ENCODE data around the gene HSDL2. TPM values are rescaled to one million over a fixed set of nuclear protein-coding genes. Genes with fewer than 3 reads are reported as not detected.
A peak's percentile ranks its signal among the peaks of the same experiment; 100 is the strongest.

The HSDL2 gene
- total RNA-seq, 2 donors from 2014 or later = 31.7 to 36.3 TPM

DNA sequence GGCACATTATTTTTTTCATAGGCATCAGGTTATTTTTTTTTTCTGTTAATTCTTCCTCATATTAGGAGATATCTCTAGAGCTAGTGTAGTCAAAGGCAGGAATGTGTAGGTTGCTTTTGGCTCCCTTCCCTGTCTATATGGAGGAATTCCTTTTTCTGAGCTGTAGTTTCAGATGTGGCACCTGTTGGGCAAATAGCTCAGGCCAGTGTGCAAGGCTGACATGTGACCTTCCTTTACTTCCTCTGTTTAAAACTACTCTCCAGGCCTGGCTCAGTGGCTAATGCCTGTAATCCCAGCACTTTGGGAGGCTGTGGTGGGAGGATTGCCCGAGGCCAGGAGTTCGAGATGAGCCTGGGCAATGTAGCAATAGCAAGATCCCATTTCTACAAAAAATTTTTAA lies 66.2 kb downstream of the HSDL2 start:
- no peaks in the 10 kb centered on the region for H3K36me3 ChIP-seq
- ATAC-seq (ENCODE audit: insufficient number of reproducible peaks, low FRiP score, low read depth) (no peak), DNase-seq (ENCODE audit: low spot score) (no peak)
- H3K4me1 ChIP-seq (ENCODE audit: control insufficient read depth in 1 of 2, low read depth in 2 of 2) = peaks cover 10 to 30% of the 10 kb centered on the region in 2 donors
- TF ChIP-seq, protein P1, sequence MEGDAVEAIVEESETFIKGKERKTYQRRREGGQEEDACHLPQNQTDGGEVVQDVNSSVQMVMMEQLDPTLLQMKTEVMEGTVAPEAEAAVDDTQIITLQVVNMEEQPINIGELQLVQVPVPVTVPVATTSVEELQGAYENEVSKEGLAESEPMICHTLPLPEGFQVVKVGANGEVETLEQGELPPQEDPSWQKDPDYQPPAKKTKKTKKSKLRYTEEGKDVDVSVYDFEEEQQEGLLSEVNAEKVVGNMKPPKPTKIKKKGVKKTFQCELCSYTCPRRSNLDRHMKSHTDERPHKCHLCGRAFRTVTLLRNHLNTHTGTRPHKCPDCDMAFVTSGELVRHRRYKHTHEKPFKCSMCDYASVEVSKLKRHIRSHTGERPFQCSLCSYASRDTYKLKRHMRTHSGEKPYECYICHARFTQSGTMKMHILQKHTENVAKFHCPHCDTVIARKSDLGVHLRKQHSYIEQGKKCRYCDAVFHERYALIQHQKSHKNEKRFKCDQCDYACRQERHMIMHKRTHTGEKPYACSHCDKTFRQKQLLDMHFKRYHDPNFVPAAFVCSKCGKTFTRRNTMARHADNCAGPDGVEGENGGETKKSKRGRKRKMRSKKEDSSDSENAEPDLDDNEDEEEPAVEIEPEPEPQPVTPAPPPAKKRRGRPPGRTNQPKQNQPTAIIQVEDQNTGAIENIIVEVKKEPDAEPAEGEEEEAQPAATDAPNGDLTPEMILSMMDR (IDR thresholded peaks at IDR 0.05) = no peak
- no peaks in the 10 kb centered on the region for H3K27me3 ChIP-seq (replicated peaks; ENCODE audit: insufficient read depth)
- H3K9me3 ChIP-seq = no peaks in the 10 kb centered on the region
- H3K4me3 ChIP-seq = no peak overlapping the region
- peak overlapping the region; percentile 76 to 89 for H3K27ac ChIP-seq

DNA sequence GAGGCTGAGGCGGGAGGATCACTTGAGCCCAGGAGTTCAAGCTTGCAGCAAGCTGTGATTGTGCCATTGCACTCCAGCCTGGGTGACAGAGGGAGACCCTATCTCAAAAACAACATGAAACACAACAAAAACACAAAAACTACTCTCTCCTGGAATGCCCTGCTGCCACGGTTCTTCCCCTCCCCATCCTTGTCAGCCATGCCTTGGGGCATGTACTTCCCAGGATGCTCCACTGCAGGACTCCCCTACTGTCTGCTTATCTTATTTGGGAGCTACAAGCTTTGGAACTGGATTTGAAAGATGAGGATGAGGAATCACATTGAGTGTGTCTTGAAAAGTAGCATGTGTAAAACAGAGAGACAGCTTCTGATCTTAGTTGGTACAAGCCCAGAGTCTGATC lies 66.6 kb downstream of the HSDL2 start:
- H3K4me3 ChIP-seq = no peak overlapping the region
- H3K36me3 ChIP-seq = no peaks in the 10 kb centered on the region
- TF ChIP-seq, protein P1 (IDR thresholded peaks at IDR 0.05) = no peak
- H3K9me3 ChIP-seq = no peaks in the 10 kb centered on the region
- peaks cover 10 to 30% of the 10 kb centered on the region in 2 donors for H3K4me1 ChIP-seq (ENCODE audit: control insufficient read depth in 1 of 2, low read depth in 2 of 2)
- DNase-seq (ENCODE audit: low spot score) = no peak
- ATAC-seq (ENCODE audit: insufficient number of reproducible peaks, low FRiP score, low read depth) = no peak
- H3K27me3 ChIP-seq (replicated peaks; ENCODE audit: insufficient read depth) = no peaks in the 10 kb centered on the region
- H3K27ac ChIP-seq = peak overlapping the region; percentile 76 to 89

DNA sequence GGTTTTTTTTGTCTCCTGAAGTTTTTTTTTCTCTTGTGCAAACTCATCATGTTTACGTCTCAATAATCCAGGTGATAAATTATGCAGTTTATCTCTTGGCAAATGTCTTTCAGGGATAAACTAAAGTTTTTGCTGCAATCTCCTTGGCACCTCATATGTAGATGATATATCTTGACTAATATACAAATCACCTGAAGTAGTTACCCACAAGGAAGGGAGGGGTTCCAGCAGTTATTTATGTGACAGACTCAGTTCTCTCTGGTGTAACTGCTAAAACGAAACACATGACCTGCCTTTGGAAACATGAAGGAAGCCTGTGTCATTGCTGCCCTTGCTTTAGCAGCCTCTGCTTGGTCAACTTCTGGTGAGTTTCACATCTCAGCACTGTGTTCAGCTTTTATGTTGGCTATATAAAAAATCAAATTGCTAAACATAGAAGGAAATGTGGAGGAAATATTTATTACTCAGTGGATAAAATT lies 67.4 kb downstream of the HSDL2 start:
- ATAC-seq (ENCODE audit: insufficient number of reproducible peaks, low FRiP score, low read depth) (peak; percentile 95), DNase-seq (ENCODE audit: low spot score) (no peak)
- Histone ChIP-seq H3K4me1 (ENCODE audit: control insufficient read depth in 1 of 2, low read depth in 2 of 2) (peaks cover 10 to 30% of the 10 kb centered on the region in 2 donors), H3K36me3 (no peaks in the 10 kb centered on the region), H3K27ac (peak overlapping the region; percentile 76 to 89), H3K9me3 (no peaks in the 10 kb centered on the region), H3K27me3 (replicated peaks; ENCODE audit: insufficient read depth) (no peaks in the 10 kb centered on the region), H3K4me3 (peak overlapping the region; percentile 45)
- TF ChIP-seq, protein P1 (IDR thresholded peaks at IDR 0.05) = no peak

DNA sequence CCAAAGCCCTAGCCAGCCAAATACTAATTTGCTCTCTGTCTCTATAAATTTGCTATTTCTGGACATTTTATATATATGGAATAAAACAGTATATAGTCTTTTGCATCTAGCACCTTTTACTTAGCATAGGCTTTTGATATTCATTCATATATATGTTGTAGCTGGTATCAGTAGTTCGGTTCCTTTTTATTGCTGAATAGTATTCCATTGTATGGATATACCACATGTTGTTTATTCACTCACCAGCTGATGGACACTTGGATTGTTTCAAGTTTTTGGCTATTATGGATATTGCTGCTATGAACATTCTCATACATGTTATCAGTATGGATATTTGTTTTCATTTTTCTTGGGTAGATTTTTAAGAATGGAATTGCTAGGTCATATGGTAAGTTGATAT lies 82.9 kb downstream of the HSDL2 start:
- Histone ChIP-seq H3K4me1 (ENCODE audit: control insufficient read depth in 1 of 2, low read depth in 2 of 2) (no peaks in the 10 kb centered on the region), H3K36me3 (peaks cover 32% of the 10 kb centered on the region)
- no peak for ATAC-seq (ENCODE audit: insufficient number of reproducible peaks, low FRiP score, low read depth)

DNA sequence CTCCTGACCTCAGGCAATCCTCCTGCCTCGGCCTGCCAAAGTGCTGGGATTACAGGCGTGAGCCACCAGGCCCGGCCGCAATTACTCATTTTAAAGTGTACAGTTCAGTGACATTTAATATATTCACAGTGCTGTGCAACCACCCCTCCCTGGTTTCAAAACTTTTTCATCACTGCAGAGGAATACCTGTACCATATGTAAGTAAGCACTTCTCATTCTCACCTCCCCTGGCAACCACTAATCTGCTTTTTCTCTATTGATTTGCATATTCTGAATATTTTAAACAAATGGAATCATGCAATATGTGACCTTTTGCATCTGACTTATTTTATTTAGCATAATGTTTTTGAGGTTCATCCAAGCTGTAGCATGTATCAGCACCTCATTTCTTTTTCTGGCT lies 85.4 kb downstream of the HSDL2 start:
- Histone ChIP-seq H3K36me3 (peaks cover 11% of the 10 kb centered on the region), H3K4me1 (ENCODE audit: control insufficient read depth in 1 of 2, low read depth in 2 of 2) (no peaks in the 10 kb centered on the region), H3K9me3 (peaks cover 3% of the 10 kb centered on the region), H3K27ac (no peak overlapping the region), H3K4me3 (no peak overlapping the region), H3K27me3 (replicated peaks; ENCODE audit: insufficient read depth) (no peaks in the 10 kb centered on the region)
- TF ChIP-seq, protein P1 (IDR thresholded peaks at IDR 0.05) = no peak
- DNase-seq (ENCODE audit: low spot score) = no peak
- ATAC-seq (ENCODE audit: insufficient number of reproducible peaks, low FRiP score, low read depth) = no peak

More for the DNA sequence above, 82.9 kb downstream of the HSDL2 start:
- Histone ChIP-seq H3K4me3 (no peak overlapping the region), H3K9me3 (peaks cover 3% of the 10 kb centered on the region), H3K27me3 (replicated peaks; ENCODE audit: insufficient read depth) (no peaks in the 10 kb centered on the region), H3K27ac (no peak overlapping the region)
- DNase-seq (ENCODE audit: low spot score) = no peak
- TF ChIP-seq, protein P1 (IDR thresholded peaks at IDR 0.05) = no peak
